NCI-H226 (cell line): ENCODE measurements around the gene LDHAL6B.
A peak's percentile ranks its signal among the peaks of the same experiment; 100 is the strongest.

Source experiments
- DNase-seq: peaks from one replicate; pipeline ENCODE4 v3.0.0-alpha.2; 2015

Gene LDHAL6B

DNA sequence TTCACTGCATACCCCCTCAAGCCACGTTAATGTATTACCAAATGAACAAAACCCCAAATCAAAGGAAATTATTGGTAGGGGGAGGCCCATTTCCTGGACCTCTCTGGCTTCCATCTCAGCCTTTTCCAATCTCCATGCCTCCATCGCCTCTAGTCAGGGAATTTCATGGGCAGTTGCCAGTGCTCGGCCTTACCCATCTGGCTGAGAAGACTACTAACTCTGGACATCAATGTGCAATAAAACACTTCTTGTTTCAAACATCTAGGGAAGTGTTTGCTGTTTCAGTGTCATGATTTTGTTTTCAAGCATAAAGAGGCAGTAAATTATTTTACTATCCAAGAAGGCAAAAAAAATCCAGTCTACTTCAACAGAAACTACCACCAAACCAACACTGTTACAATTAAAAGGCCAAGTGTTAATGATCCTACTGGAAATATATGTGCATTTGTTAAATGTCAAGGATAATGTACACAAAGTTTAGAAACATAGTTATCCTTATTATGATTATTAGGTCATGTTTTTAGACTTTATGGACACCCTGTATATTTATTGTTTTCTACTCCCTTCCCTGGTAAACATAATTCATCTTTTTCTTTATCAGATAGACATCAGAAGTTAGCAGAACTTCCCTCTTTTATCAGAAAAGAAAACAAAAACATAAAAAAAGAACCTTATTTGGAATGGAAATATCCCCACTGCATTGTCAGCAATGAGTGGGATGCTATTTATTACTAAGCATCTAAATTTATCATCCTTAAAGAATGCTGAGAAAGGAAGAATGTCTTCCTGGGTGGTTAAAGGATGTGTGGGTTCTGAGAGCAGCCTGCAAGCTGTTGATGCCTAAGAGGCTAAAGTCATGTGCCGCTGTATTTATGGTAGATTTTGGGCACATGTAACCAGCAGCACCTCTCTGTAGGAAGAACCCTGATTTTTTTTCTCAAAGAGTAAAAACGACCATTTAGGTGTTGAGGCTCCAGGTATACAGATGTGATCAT, 15.2 kb downstream of the LDHAL6B start:
- peak; percentile 84 for DNase-seq

DNA sequence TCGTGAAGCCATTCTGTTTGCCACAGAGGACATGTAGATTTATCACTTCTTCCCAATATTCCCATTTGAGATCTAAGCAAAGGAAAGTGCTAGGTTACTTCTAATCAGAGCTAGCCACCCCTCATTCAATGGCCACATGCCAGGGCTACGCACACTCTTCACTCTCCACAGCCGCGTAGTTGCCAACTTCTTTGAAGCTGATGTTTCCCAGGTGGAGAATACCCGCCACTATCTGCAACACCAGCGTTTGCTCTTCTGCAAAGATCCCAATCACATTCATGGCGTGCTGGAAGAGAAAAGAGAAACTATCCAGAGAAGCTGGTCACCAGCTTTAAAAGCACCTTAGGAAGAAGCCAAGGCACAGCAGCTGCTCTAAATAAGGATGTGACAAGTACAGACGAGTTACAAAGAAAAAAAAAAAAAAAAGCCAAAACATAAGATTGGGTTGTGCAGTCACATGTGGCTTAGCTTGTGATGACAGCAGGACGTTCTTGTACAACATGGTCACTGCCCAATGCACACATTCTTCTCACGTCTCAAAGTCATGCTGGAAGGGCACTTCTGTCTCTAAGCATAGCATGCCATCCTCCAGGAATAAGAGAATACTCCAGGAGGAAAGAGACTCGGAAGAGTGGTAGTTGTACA, 16.4 kb downstream of the LDHAL6B start:
- DNase-seq: no peak

DNA sequence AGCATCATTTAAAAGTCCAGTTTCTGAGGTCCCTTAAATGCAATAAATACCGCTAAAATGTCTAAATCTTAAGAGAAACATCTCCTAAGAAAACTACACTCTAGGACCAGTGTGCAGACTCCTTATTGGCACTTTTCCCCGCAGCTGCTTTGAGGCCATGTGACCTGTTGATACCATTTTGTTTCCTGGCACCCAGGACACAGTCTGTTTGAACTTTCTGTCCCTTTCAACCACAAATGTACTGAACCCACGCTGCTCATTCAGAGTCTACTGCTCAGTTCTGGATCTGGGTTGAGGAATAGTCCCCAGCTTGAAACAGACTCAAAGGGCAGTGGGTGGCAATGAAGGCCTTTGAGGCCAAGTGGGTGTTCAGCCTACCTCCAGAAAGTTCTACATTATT, 17.1 kb downstream of the LDHAL6B start:
- DNase-seq: no peak

GRCh38 chr15:59224474-59224873, 17.8 kb downstream of the LDHAL6B start:
- no peak for DNase-seq

- DNase-seq: no peak
Measured at GRCh38 chr15:59227021-59227420, 20.4 kb downstream of the LDHAL6B start.

DNA sequence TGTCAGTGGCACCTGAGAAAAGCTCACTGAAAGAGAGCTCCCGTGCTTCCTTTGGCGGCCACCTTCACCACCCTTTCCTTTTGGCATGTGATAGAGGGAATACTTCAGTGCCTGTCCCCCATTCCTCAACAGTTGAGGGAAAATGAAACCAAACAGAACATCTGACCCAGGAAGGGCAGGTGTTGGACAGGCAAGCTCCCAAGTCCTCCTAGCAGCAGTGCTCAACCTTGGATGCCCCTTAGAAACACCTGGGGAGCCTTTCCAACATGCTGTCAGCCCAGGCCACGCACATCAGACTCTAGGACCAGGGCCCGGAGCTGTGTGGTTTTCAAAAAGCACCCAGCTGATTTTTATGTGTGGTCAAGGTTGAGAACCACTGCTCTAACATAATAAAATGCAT, 22.4 kb downstream of the LDHAL6B start:
- DNase-seq: no peak

GRCh38 chr15:59229453-59229852, 22.8 kb downstream of the LDHAL6B start:
- no peak for DNase-seq

- no peak for DNase-seq
Measured at GRCh38 chr15:59230531-59231055, 23.9 kb downstream of the LDHAL6B start.

DNA sequence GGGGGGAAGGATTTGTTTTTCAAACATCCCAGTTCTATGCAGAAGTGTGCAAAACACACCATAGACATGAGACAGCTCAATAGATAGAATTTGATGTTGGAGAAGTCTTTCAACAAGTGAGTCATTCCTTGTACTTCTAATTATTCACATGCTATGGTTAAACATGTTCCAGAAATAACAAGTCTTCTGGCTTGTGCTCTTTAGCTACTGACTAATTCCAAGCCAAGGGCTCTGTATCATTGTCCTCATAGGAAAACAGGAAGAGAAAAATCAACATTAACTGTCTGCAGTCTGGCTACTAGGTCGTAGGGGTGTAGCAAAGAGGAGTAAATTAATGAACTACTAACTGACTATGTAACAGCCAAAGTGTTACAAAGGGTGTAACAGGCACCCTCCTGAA, 25.8 kb downstream of the LDHAL6B start:
- DNase-seq: no peak

GRCh38 chr15:59236394-59236793, 29.8 kb downstream of the LDHAL6B start:
- no peak for DNase-seq

DNA sequence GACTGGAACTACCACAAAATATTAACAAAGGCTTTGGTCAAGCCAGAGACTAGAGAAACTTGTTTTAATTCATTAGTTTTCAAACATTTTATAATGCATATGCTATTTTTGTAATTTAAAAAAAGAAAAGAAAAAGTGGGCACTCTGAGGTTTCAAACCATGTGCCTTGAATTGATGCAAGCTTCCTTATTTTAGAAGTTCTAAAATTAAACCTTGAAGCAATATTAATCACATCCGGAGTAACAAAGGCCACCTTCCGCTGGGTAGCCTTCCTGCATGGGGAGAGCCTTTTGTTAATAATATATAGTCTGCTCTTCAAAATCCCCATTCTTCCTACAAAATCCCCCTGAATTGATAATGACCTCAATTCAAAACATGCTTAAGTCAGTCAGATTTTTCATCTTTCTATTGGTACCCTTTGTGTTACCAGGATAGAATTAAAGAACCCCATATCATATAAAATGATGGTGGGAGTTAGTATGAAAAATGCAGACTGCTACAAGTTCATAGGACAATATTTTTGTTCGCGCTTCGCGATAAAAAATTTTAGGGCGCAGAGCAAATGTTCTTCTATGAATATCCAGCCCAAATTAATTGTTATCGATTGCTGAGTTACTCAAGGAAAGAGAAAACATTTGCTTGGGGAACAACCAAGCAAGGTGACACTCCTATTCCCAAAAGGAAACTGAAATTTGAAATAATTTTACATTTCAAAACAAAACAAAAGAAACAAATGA, 30.6 kb downstream of the LDHAL6B start:
- DNase-seq: no peak

- no peak for DNase-seq
Measured at GRCh38 chr15:59237924-59238331, 31.3 kb downstream of the LDHAL6B start.

- DNase-seq: no peak
Measured at GRCh38 chr15:59240036-59240435, 33.4 kb downstream of the LDHAL6B start.

GRCh38 chr15:59242649-59243048, 36.0 kb downstream of the LDHAL6B start:
- DNase-seq: no peak

DNA sequence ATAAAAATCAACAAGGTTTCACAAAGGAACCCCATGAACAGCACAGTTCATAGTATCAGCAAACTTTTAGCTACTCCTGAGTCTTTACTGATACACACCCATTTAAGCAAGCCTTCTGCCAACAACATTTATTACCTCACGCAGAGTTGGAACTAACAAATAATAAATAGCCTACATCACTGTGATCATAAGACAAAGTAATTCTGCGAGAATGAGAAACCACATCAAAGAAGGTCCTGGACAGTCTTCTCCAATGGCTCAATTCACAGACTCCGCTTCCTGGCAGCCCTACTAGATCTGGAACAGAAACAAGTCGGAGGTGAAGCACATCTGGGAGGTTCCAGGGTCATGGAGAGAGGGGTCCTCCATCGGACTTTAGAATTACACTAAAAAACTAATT, 37.0 kb downstream of the LDHAL6B start:
- no peak for DNase-seq

DNA sequence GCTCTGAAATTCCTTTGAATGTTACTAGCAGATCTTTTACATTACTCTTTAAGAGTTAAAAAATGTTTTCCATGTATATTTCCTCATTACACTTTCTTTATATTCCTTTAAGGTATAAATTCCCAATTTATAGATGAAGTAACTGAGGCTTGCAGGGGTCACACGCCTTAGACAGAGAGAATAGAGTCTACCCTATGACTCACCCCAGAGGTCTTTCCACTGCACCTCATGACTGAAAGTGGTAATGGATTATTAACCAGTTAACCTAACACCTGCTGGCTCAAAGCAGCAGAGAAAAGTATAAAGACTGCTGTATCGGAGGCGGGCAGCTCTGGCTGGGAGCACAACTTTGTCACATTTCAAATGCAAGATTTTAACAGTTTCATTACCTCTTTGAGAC, 37.7 kb downstream of the LDHAL6B start:
- no peak for DNase-seq

DNA sequence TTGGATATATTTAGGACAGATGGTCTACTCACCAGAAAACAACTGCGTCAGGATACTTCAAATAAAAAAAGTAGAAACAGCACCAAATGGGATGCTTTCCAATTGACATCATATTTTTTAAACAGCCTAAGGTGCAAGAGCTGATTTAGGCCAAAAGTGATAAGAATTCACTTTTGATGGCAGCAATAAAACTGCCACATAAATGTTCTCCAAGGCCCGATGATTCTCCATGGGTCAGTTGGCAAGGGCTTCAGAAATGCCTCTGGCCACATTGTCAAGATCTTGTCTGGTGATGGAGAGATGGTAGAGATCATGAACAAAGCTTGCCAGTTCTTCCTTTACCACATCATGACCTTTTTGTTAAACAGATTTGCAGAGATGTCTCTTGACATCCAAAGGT, 38.9 kb downstream of the LDHAL6B start:
- no peak for DNase-seq

GRCh38 chr15:59247364-59247763, 40.7 kb downstream of the LDHAL6B start:
- DNase-seq: peak; percentile 55

- DNase-seq: no peak
Measured at GRCh38 chr15:59249816-59250215, 43.2 kb downstream of the LDHAL6B start.

DNA sequence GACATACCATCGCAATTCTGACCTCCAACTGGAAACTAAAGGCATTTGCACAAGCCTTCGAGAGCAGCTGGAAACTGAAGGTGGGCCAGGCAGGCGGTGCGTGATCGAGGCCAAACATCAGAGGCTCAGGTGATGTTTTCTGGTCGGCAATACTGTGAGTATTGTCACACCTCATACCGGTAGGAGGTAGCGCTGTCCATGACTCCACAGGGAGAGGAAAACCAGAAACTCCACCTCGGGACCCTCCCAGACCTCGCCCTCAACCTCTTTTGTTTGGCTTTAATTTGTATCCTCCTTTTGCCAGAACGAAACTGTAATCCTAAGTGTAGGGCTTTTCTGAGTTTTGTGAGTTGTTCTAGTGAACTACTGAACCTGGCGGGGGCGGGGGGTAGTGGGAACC, 43.6 kb downstream of the LDHAL6B start:
- DNase-seq: no peak

- no peak for DNase-seq
Measured at GRCh38 chr15:59251001-59251845, 44.6 kb downstream of the LDHAL6B start.

- DNase-seq: no peak
Measured at GRCh38 chr15:59252137-59252536, 45.5 kb downstream of the LDHAL6B start.
